ENCODE data around the gene CITED4.

DNA sequence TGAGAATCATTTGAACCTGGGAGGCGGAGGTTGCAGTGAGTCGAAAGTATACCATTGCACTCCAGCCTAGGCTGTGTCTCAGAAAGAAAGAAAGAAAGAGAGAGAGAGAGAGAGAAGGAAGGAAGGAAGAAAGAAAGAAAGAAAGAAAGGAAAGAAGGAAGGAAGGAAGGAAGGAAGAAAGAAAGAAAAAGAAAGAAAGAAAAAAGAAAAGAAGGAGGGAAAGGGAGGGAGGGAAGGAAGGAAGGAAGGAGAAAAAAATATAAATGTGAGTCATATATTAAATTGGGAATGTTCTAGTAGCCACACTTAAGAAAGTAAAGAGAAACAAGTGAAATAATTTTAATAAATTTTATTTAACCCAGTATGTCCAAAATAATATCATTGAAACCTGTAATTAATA is 16.7 kb upstream of the CITED4 start:
- TF ChIP-seq, protein P1, sequence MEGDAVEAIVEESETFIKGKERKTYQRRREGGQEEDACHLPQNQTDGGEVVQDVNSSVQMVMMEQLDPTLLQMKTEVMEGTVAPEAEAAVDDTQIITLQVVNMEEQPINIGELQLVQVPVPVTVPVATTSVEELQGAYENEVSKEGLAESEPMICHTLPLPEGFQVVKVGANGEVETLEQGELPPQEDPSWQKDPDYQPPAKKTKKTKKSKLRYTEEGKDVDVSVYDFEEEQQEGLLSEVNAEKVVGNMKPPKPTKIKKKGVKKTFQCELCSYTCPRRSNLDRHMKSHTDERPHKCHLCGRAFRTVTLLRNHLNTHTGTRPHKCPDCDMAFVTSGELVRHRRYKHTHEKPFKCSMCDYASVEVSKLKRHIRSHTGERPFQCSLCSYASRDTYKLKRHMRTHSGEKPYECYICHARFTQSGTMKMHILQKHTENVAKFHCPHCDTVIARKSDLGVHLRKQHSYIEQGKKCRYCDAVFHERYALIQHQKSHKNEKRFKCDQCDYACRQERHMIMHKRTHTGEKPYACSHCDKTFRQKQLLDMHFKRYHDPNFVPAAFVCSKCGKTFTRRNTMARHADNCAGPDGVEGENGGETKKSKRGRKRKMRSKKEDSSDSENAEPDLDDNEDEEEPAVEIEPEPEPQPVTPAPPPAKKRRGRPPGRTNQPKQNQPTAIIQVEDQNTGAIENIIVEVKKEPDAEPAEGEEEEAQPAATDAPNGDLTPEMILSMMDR (conservative IDR thresholded peaks at IDR 0.05; ENCODE audit: low read length): no peak
- no peak for TF ChIP-seq EZH2phosphoT487 (IDR thresholded peaks at IDR 0.05; ENCODE audit: borderline replicate concordance)

All from Loucy (cell line).